Measurements from ENCODE around the gene TRPM8.

- TF ChIP-seq POLR2A (IDR thresholded peaks at IDR 0.05) (no peak), CTCF (IDR thresholded peaks at IDR 0.05 in 4 of 5, conservative IDR thresholded peaks at IDR 0.05 in 1 of 5) (no peak)
Measured at GRCh38 chr2:233950078-233950825, 33.1 kb downstream of the TRPM8 start.
